NCI-H524 treated with DMSO at 0.1 percent for 48 hours (cell line): ENCODE results near the gene MKX.

Experiments used
- DNase-seq: peaks from one replicate; lab custom pipeline; 2025; lab: John Stamatoyannopoulos, UW

The MKX gene

DNA sequence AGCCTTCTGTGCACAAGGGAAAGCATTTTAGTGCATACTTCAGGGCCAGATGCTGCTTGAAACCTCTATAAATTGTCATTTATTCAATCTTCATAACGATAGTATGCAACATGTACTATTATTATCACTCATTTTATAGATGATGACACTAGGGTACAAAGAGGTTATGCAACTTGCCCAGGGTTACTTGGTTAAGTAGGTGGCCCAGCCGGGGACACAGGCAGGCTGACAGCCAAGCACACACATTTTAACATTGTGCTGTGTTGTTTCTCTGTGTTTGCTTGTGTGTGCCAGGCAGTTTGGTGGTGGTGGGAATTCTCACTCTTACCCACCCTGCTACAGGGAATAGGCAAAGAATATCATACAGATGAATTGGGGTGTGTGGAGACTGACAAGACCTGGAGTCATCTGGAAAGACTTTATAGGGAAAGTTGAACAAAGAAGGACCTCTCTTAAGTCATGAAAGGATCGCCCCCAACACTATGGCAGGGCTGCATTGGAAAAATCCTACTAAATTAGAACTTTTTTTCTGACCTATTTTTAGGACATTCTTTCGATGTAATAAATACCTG lies 98.9 kb downstream of the MKX start:
- no peak for DNase-seq

DNA sequence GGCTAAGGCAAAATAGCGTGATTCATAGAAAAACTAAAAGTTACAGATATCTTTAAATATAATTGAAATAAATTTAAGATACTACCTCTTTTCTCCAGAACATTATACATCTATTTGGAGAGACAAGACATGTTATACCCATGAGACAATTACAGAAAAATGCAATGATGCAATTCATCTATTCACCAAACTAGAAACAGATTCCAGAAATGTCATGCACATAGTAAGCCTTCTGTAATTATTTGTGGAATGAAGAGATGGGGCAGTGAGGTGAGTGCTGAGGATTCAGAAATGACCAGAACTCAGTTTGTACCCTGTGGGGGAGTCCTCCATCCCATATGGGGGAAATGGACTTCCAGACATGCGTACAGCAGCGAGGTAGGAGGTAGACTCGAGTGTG lies 99.4 kb downstream of the MKX start:
- no peak for DNase-seq

DNA sequence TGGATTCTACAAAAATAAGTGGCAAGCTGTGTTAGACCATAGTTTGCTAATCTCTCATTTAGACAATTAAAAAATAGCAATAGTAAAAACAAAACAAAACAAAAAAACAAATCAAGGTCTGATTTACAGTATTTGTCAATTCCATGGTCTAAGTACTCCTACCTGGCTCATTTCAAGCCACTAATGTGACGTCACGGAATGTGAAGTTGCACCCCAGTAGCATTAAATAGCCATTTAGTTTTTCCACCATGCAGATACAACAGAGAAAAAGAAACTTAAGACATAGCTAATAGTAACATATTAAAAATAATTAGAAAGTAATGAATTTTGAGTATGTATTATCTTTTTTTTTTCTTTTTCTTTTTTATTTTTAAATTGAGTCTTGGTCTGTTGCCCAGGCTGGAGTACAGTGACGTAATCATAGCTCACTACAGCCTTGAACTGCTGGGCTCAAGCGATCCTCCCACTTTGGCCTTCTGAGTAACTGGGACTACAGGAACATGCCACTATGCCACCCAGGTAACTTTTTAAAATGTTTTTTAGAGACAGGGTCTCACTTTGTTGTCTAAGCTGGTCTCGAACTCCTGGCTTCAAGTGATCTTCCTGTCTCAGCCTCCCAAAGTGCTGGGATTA lies 101.2 kb downstream of the MKX start:
- DNase-seq, result no peak

DNA sequence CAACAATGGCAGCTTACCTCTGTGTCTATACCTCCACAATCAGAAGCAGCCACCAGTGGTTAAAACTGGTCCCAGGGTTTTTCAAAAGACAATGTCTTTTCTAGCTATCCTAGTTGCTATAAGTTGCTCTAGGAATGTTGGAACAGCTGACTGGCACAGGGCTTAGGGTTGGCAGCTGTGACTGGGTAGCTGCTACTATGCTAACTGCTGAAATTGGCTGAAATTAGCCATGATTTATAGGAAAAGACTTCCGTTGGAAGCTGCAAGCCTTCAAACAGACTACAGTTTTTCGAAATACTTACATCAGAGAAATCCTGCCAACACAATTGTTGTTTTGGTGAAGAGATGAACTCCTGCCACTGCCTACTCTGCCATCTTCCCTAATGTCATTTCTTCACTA lies 102.3 kb downstream of the MKX start:
- DNase-seq, result no peak

GRCh38 chr10:27642023-27642589 lies 103.5 kb downstream of the MKX start:
- DNase-seq, result no peak

- DNase-seq, result no peak
Observed at GRCh38 chr10:27638071-27638750, 107.4 kb downstream of the MKX start.

DNA sequence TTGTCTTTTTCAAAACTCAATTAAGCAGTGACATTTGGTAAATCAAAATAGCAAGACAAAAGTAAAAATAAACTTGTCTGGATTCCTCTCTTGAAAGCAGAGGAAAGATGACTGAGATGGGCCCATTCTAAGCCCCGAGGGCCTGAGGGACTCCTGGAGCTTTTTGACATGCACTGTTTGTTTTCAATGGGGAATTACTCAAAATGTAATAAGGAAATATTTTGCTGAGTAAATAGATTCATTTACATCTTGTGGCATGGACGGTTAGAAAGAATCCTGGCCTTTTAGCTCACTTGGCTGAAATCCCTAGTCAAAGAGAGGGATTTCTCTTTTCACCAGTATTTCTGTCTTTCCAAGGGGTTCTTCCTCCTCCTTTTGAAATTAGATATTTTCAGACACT lies 108.0 kb downstream of the MKX start:
- no peak for DNase-seq

DNA sequence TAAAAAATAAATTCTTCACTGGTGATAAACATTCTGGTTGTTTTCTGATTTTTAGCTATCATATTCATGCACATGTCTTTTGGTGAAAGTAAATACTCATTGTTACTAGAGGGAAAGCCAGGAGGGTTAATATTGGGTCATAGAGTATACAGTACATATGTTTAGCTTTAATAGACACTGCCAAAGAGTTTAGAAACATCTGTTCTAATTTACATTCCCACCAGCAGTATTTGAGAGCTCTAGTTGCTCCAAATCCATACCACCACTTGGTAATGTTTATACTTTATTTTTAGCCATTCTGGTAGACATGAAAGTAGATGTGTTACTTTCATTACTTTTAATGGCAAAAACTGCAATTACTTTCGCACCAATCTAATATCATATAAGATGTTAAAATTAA lies 108.8 kb downstream of the MKX start:
- no peak for DNase-seq

DNA sequence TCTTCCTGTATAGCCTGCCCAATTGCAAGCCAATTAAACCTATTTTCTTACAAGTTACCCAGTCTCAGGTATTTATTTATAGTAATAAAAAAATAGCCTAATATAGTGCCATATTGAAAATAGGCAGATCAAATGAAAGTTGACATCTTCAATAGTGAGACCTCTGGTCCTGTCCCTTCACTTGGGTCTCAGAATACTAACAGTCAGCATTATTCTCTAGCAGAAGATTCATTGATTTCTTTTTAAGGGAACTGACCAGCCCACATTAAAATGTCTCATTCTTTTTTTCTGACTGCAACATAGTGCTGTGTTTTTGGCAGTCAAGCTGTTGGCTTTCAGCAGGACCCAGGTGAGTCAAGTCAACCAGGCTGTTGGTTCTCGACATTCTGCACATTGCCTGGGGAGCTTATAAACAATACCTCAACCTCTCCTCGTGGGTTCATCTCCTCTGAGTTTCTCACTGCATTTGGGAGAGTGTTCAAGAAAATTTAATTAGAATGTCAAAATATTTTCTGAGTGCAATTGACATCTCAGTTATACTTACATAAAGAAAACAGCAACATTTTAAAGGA lies 109.8 kb downstream of the MKX start:
- no peak for DNase-seq

DNA sequence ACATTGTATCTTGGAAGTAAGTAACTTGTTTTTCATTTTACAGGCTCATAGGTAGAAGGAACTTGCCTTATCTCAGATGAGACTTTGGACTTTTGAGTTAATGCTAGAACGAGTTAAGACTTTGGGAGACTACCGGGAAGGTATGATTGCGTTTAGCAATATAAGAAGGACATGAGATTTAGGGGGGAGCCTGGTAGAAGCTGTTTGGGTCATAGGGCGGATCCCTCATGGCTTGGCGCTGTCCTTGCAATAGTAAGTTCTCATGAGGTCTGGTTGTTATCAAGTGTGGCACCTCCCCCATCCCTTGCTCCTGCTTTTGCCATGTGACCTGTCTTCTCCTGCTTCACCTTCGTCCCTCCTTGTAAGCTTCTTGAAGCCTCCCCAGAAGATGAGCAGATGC lies 110.3 kb downstream of the MKX start:
- no peak for DNase-seq

- DNase-seq, result no peak
Observed at GRCh38 chr10:27628621-27629020, 117.0 kb downstream of the MKX start.

DNA sequence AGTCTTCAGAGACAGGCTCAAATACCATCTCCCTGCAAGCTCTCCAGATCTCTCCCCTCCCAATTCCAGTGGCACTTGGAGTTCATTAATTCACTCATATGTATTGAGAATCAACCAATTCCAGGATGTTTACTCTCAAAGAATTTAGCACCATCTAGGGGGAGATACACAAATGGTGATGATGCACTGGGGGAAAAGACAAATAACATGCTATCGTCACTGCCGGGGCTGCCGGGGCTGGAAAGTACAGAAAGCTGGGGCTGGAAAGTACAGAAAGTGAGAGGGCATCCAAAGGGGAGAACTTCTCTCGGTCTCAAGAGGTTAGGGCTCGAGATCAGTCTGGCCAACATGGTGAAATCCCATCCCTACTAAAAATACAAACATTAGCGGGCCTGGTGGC lies 118.7 kb downstream of the MKX start:
- DNase-seq, result no peak

GRCh38 chr10:27625452-27626211 lies 120.0 kb downstream of the MKX start:
- DNase-seq, result no peak

DNA sequence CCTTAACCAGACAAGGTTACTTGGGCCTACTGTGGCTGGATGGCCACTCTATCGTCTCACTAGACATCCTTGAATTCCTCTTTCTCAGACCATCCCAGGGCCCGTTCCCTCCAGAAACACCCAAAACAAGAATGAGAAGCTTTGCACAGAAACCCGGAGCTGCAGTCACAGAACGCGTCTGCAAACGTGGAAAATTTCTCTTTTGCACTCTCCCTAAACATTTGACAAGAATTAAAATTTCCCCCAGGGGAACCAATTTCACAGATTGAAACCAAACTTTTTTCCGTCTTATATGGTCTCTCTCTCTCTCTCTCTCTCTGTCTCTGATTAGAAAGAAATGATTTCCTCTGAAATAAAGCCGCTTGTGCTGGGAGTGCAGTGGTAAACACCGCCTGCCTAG lies 120.7 kb downstream of the MKX start:
- no peak for DNase-seq
